Pancreas (tissue), 10 donors: Measurements from ENCODE around the gene LHFPL2. TPM values are rescaled to one million over a fixed set of nuclear protein-coding genes. Genes with fewer than 3 reads are reported as not detected.
A peak's percentile ranks its signal among the peaks of the same experiment; 100 is the strongest.

Source experiments
- ATAC-seq, 4 donors: fragments of 200-7000 bp; cut with Tn5 transposase; one replicate each; pipeline versions ENCODE4 v1.8.0 to v1.9.1; 2020; ENCODE audit warnings: mild to moderate bottlenecking in 4 of 4, moderate library complexity in 4 of 4
- DNase-seq, 6 donors: peaks; one replicate each; pipeline ENCODE4 v3.0.0-alpha.2; 2020
- FAIRE-seq: peaks from 2 replicates; lab custom pipeline; 2012; peaks lifted over from hg19 to GRCh38; lab: Jason Lieb, UNC
- H3K27ac ChIP-seq, 4 donors: fragments of 200-600 bp; sonication (generic); 1 replicate in 3 of 4; 2 replicates in 1 of 4; pipeline versions ENCODE4 v1.5.0 to v1.8.0; 2020
- H3K27me3 ChIP-seq, 4 donors: fragments of 200-600 bp; one replicate each; pipeline ENCODE4 v1.8.0; 2021
- H3K36me3 ChIP-seq, 3 donors: fragments of 200-600 bp; sonication (generic) in 1 of 3; one replicate each; pipeline versions ENCODE4 v1.5.0 to v1.8.0; 2020 to 2021
- H3K4me1 ChIP-seq, 3 donors: fragments of 200-600 bp; one replicate each; pipeline ENCODE4 v1.8.0; 2021
- H3K4me3 ChIP-seq, 4 donors: fragments of 200-600 bp; sonication (generic) in 2 of 4; one replicate each; pipeline versions ENCODE4 v1.5.0 to v1.8.0; 2020 to 2021
- H3K9me3 ChIP-seq, 4 donors: fragments of 200-600 bp; one replicate each; pipeline ENCODE4 v1.8.0; 2021
- CTCF ChIP-seq, 4 donors: fragments of 200-600 bp; sonication (generic) in 3 of 4; IDR thresholded peaks; one replicate each; pipeline versions ENCODE4 v1.5.0 to v1.8.0; 2021; ENCODE audit warnings: antibody characterized with exemption in 4 of 4
- WGBS, 2 donors: extraction: QIAGEN DNeasy Blood & Tissue Kit; methylation state at CpG; one replicate each; pipeline ENCODE4 v1.1.7; 2013; 5-methylcytosine and 5-hydroxymethylcytosine counted together
- intact Hi-C, 3 donors: fragments of 100-400 bp; cut with DNase I; formaldehyde crosslinking; loops; one replicate each; pipeline versions ENCODE4 v1.11.1 to v1.14.2; 2022
- polyA plus RNA-seq, 2 donors: library from polyadenylated mRNA; stranded (reverse); fragments of 200-250 nt; gene quantifications; one replicate each; pipeline ENCODE4 v1.2.3, GENCODE V29; 2013
- total RNA-seq, 6 donors: library from RNA; stranded (reverse); fragmentation: NEBNext Ultra II Directional in 4 of 6; extraction: Animal tissue kit (Norgen Biotek cat#: 25700) in 4 of 6; gene quantifications; one replicate each; pipeline versions ENCODE4 v1.2.1 to v1.2.4, GENCODE V29; 2021 to 2023
- donor health status: healthy with polysubstance abuse.
- donor health status: DM: no; HTN: no; CAD: no; lungs with moderate emphysema.
- donor health status: DM: no; HTN: no; CAD: no.
- donor health status: control.
- donor health status: control.
- donor health status: Bipolar disorder and iron deficiency.
- donor health status: DM: yes; HTN: yes; CAD: no.
- donor health status: DM: no; HTN: no; CAD: no.
- donor health status: DM: no; HTN: no; CAD: no.
- donor health status: DM: yes; HTN: yes; CAD: no.

Gene LHFPL2
- total and polyA plus RNA-seq, 8 donors: 4.0 to 28.4 (median 13.0) TPM

GRCh38 chr5:78591972-78592700 is 56.4 kb downstream of the LHFPL2 start:
- Histone ChIP-seq H3K36me3 (no peaks in the 10 kb centered on the region), H3K4me3 (no peak overlapping the region), H3K27me3 (no peaks in the 10 kb centered on the region), H3K27ac (peak overlapping the region in 1 of 4 donors; percentile 45), H3K4me1 (peaks cover 28 to 60% (median 48%) of the 10 kb centered on the region in 3 donors), H3K9me3 (no peaks in the 10 kb centered on the region)
- ATAC-seq (no peak), DNase-seq (no peak), FAIRE-seq (no peak)
- no peak for TF ChIP-seq CTCF (IDR thresholded peaks at IDR 0.05)
- WGBS, 2 donors: 73 to 77% methylated on average over 9 of the region's 9 CpGs
- intact Hi-C loops: no loop called here

DNA sequence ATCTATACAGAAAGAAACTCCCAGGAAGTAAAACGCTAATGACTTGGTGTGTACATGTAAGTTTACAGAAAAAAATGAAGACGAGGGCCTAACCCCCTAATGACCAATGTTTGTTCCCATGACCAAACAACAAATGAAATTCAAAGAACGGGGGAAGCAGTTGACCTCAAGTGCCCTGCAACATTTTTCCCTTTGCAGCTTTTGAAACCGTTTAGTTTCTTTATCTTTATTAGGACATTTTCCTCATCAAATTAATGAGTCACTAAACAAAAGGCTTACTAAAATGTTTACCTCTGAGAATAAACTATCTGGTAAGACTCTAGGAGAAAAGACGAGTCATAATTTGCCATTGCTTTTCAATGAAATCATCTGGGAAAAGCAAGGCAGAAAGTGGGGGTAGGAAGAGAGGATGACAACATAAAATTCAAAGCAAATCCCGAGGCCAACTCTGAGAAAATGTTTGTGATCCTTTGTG is 57.4 kb downstream of the LHFPL2 start:
- no peak overlapping the region for H3K4me3 ChIP-seq
- 25 to 36% methylated on average over 6 of the region's 6 CpGs for WGBS, 2 donors
- DNase-seq (no peak), FAIRE-seq (no peak), ATAC-seq (no peak)
- H3K27ac ChIP-seq: peak overlapping the region in 1 of 4 donors; percentile 45
- no peaks in the 10 kb centered on the region for H3K9me3 ChIP-seq
- no peak for TF ChIP-seq CTCF (IDR thresholded peaks at IDR 0.05)
- no peaks in the 10 kb centered on the region for H3K27me3 ChIP-seq
- H3K36me3 ChIP-seq: no peaks in the 10 kb centered on the region
- peaks cover 28 to 60% (median 48%) of the 10 kb centered on the region in 3 donors for H3K4me1 ChIP-seq
- intact Hi-C loops: no loop called here

GRCh38 chr5:78589923-78590322 is 58.6 kb downstream of the LHFPL2 start:
- H3K27me3 ChIP-seq: no peaks in the 10 kb centered on the region
- H3K36me3 ChIP-seq: no peaks in the 10 kb centered on the region
- H3K4me3 ChIP-seq: no peak overlapping the region
- no peaks in the 10 kb centered on the region for H3K9me3 ChIP-seq
- FAIRE-seq (no peak), DNase-seq (no peak), ATAC-seq (no peak)
- intact Hi-C loops: no loop called here
- peaks cover 20 to 54% (median 44%) of the 10 kb centered on the region in 3 donors for H3K4me1 ChIP-seq
- no peak overlapping the region for H3K27ac ChIP-seq
- no peak for TF ChIP-seq CTCF (IDR thresholded peaks at IDR 0.05)
- 34 to 35% methylated on average over 5 of the region's 5 CpGs for WGBS, 2 donors

DNA sequence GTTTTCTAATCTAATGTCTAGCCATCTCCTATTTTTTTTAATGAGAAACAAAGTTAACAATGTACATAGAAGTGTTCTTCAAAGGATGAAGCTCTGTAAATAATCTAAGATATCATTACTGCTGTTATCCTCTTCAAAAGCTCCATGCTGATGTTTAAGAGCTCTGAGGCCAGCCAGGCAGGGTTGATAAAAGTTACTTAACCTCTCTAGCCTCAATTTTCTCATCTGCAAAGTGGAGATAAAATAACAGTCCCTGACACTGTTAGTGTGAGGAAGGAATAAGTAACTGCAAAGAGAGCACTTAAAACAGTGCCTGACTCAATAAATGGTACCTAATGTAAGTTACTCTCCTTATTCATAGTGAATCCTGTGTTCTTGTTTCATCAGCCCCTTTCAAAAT is 60.1 kb downstream of the LHFPL2 start:
- Histone ChIP-seq H3K36me3 (no peaks in the 10 kb centered on the region), H3K4me3 (no peak overlapping the region), H3K27ac (peak overlapping the region in 1 of 4 donors; percentile 29), H3K4me1 (peaks cover 6 to 40% (median 30%) of the 10 kb centered on the region in 3 donors), H3K9me3 (no peaks in the 10 kb centered on the region), H3K27me3 (no peaks in the 10 kb centered on the region)
- no peak for DNase-seq
- intact Hi-C loops: no loop called here
- FAIRE-seq: no peak
- no peak for ATAC-seq
- no peak for TF ChIP-seq CTCF (IDR thresholded peaks at IDR 0.05)

DNA sequence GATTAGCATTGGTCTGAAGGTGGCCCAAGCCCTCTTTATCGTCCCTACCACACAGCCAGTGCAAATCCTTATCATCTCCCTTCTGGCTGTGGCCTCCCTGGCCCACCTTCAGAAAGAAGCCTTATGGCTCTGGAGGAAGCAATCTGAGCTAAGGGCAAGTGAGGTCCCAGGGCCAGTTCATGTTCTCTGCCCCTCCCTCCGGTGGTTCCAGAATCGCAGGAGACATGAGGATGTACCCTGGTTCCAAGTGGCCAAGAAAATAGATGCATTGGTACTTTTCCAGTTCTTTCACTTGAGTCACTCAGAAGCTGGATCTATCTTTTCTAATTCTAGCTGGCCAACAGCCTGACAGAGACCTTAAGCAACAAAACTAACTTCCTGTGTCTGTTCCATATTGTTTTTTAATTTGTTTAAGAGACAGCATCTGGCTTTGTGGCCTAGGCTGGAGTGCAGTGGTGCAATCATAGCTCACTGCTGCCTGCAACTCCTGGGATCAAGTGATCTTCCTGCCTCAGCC is 60.7 kb downstream of the LHFPL2 start:
- FAIRE-seq: no peak
- H3K36me3 ChIP-seq: no peaks in the 10 kb centered on the region
- intact Hi-C loops: no loop called here
- ATAC-seq: peak; percentile 9 to 39 (median 12)
- no peaks in the 10 kb centered on the region for H3K9me3 ChIP-seq
- no peak for DNase-seq
- 50 to 72% methylated on average over 3 of the region's 3 CpGs for WGBS, 2 donors
- H3K27ac ChIP-seq: peak overlapping the region in 2 of 4 donors; percentile 12 to 29
- peaks cover 0 to 33% (median 30%) of the 10 kb centered on the region in 3 donors for H3K4me1 ChIP-seq
- TF ChIP-seq CTCF (IDR thresholded peaks at IDR 0.05): no peak
- H3K27me3 ChIP-seq: no peaks in the 10 kb centered on the region
- no peak overlapping the region for H3K4me3 ChIP-seq
